ENCODE results near the gene MED17. TPM values are rescaled to one million over a fixed set of nuclear protein-coding genes. Genes with fewer than 3 reads are reported as not detected.

Gene MED17
- total and polyA plus RNA-seq, 10 of the 15 experiments (the other 5 are each of a cell fraction or from before 2014, with no cell fraction given) = 7.3 to 38.7 (median 28.3) TPM

GRCh38 chr11:93784145-93784934, at the start of gene MED17 (continued):
- TF ChIP-seq PKNOX1 (IDR thresholded peaks at IDR 0.05) = no peak
- TF ChIP-seq TCF12 (IDR thresholded peaks at IDR 0.05; ENCODE audit: low read depth, low read length) = peak; percentile 61; the same call in 1 of the 2 replicates
- TF ChIP-seq ATF2 (IDR thresholded peaks at IDR 0.05; ENCODE audit: low read length) = no peak
- TF ChIP-seq CHD2 (IDR thresholded peaks at IDR 0.05; ENCODE audit: borderline replicate concordance, low read depth, low read length) = peak; percentile 80
- no peak for TF ChIP-seq ASH2L (IDR thresholded peaks at IDR 0.05; ENCODE audit: borderline replicate concordance, low read depth)
- TF ChIP-seq JUNB (IDR thresholded peaks at IDR 0.05) = peak; percentile 8; the same call in 1 of the 2 replicates
- TF ChIP-seq PAX5 (IDR thresholded peaks at IDR 0.05; ENCODE audit: borderline replicate concordance, low read depth, low read length) = no peak
- TF ChIP-seq ZBTB40 (IDR thresholded peaks at IDR 0.05; ENCODE audit: borderline replicate concordance) = peak; percentile 91
- TF ChIP-seq CHD1 (IDR thresholded peaks at IDR 0.05; ENCODE audit: low read depth, low read length) = no peak
- TF ChIP-seq BMI1 (IDR thresholded peaks at IDR 0.05; ENCODE audit: borderline replicate concordance) = no peak
- peak; percentile 92 for TF ChIP-seq GABPA (IDR thresholded peaks at IDR 0.05; ENCODE audit: low read depth)
- no peak for TF ChIP-seq ZNF217 (IDR thresholded peaks at IDR 0.05)
- TF ChIP-seq STAT1 (conservative IDR thresholded peaks at IDR 0.05) = no peak
- TF ChIP-seq TCF3 (IDR thresholded peaks at IDR 0.05; ENCODE audit: borderline replicate concordance, insufficient read depth, low read depth, low read length) = no peak
- TF ChIP-seq ZSCAN29 (IDR thresholded peaks at IDR 0.05) = peak; percentile 39; the same call in 1 of the 2 replicates
- TF ChIP-seq SRF (IDR thresholded peaks at IDR 0.05; ENCODE audit: low read depth in 2 of 2, low read length in 2 of 2) = peak; percentile 61 to 71; a peak in 1 of 4 replicates
- TF ChIP-seq CUX1 (IDR thresholded peaks at IDR 0.05; ENCODE audit: insufficient replicate concordance, low read depth, low read length) = no peak
- TF ChIP-seq POLR2AphosphoS2 (IDR thresholded peaks at IDR 0.05; ENCODE audit: low read depth, low read length) = peak; percentile 85

Data from GM12878 (cell line).